Measurements from ENCODE around the gene GPR4. TPM values are rescaled to one million over a fixed set of nuclear protein-coding genes. Genes with fewer than 3 reads are reported as not detected.
"Not testable (repeated sequence)": the region's sequence is repeated elsewhere in the genome, so short reads cannot be mapped to it uniquely, and the experiment has no call there.

The GPR4 gene
- total RNA-seq, 4 donors from 2014 or later = 0.27 to 1.4 (median 0.43) TPM

- Histone ChIP-seq H3K27me3 (no peaks in the 10 kb centered on the region), H3K4me1 (peaks cover 0 to 8% (median 3%) of the 10 kb centered on the region in 4 donors), H3K9me3 (no peaks in the 10 kb centered on the region), H3K36me3 (peaks cover 0 to 14% (median 4%) of the 10 kb centered on the region in 4 donors), H3K4me3 (no peak overlapping the region), H3K27ac (no peak overlapping the region)
- intact Hi-C loops (cut with DNase I; ENCODE audit: low total_unique reads) = no loop called here
- DNase-seq = no peak
- TF ChIP-seq POLR2A (IDR thresholded peaks at IDR 0.05) (no peak), EP300 (IDR thresholded peaks at IDR 0.05; ENCODE audit: low read depth) (no peak), POLR2AphosphoS5 (IDR thresholded peaks at IDR 0.05) (no peak), CTCF (IDR thresholded peaks at IDR 0.05) (no peak)
- 89% methylated on average over 2 of the region's 2 CpGs; no CpG with 5 or more reads in 1 of the 2 donors for WGBS, 2 donors (ENCODE audit: low coverage in 1 of 2)
- in situ Hi-C loops (cut with MboI; ENCODE audit: low pct_ligation_motif_present in 1 of 4, low pct_unique_long_range_greater_than_20kb in 1 of 4, low sequenced_read_pairs in 3 of 4) = no loop called here
These were observed 28.5 kb upstream of the GPR4 start for GRCh38 chr19:45630463-45630862.

GRCh38 chr19:45629704-45630103 lies 27.7 kb upstream of the GPR4 start:
- WGBS, 2 donors (ENCODE audit: low coverage in 1 of 2) = 76% methylated on average over 4 of the region's 4 CpGs; no CpG with 5 or more reads in 1 of the 2 donors
- Histone ChIP-seq H3K27ac (no peak overlapping the region), H3K27me3 (no peaks in the 10 kb centered on the region), H3K4me3 (no peak overlapping the region), H3K4me1 (peaks cover 0 to 8% (median 3%) of the 10 kb centered on the region in 4 donors), H3K36me3 (peaks cover 0 to 17% (median 4%) of the 10 kb centered on the region in 4 donors), H3K9me3 (no peaks in the 10 kb centered on the region)
- intact Hi-C loops (cut with DNase I; ENCODE audit: low total_unique reads) = no loop called here
- no peak for DNase-seq
- in situ Hi-C loops (cut with MboI; ENCODE audit: low pct_ligation_motif_present in 1 of 4, low pct_unique_long_range_greater_than_20kb in 1 of 4, low sequenced_read_pairs in 3 of 4) = no loop called here
- TF ChIP-seq CTCF (IDR thresholded peaks at IDR 0.05) (no peak), POLR2AphosphoS5 (IDR thresholded peaks at IDR 0.05) (no peak), EP300 (IDR thresholded peaks at IDR 0.05; ENCODE audit: low read depth) (no peak), POLR2A (IDR thresholded peaks at IDR 0.05) (no peak)

GRCh38 chr19:45628219-45628618 lies 26.2 kb upstream of the GPR4 start:
- H3K27ac ChIP-seq; H3K27me3 ChIP-seq; H3K9me3 ChIP-seq; in situ Hi-C loops (cut with MboI; ENCODE audit: low pct_ligation_motif_present in 1 of 4, low pct_unique_long_range_greater_than_20kb in 1 of 4, low sequenced_read_pairs in 3 of 4); H3K4me3 ChIP-seq; H3K4me1 ChIP-seq; DNase-seq; intact Hi-C loops (cut with DNase I; ENCODE audit: low total_unique reads): not testable (repeated sequence)
- 94 to 100% methylated on average over 2 to 7 of the region's 7 CpGs for WGBS, 2 donors (ENCODE audit: low coverage in 1 of 2)
- H3K36me3 ChIP-seq = peaks cover 0 to 17% (median 4%) of the 10 kb centered on the region in 4 donors

- intact Hi-C loops (cut with DNase I; ENCODE audit: low total_unique reads) (no loop called here), in situ Hi-C loops (cut with MboI; ENCODE audit: low pct_ligation_motif_present in 1 of 4, low pct_unique_long_range_greater_than_20kb in 1 of 4, low sequenced_read_pairs in 3 of 4) (no loop called here)
- no peaks in the 10 kb centered on the region for H3K27me3 ChIP-seq
- no peak for DNase-seq
- H3K4me1 ChIP-seq = no peaks in the 10 kb centered on the region
- WGBS, 2 donors (ENCODE audit: low coverage in 1 of 2) = 97 to 100% methylated on average over 1 of the region's 1 CpG
- no peak overlapping the region for H3K27ac ChIP-seq
- no peaks in the 10 kb centered on the region for H3K9me3 ChIP-seq
- no peak overlapping the region for H3K4me3 ChIP-seq
- H3K36me3 ChIP-seq = peaks cover 0 to 20% (median 5%) of the 10 kb centered on the region in 4 donors
- TF ChIP-seq CTCF (IDR thresholded peaks at IDR 0.05) = no peak
- no peak for TF ChIP-seq EP300 (IDR thresholded peaks at IDR 0.05; ENCODE audit: low read depth)
- TF ChIP-seq POLR2AphosphoS5 (IDR thresholded peaks at IDR 0.05) = no peak
- no peak for TF ChIP-seq POLR2A (IDR thresholded peaks at IDR 0.05)
These were observed 22.0 kb upstream of the GPR4 start for GRCh38 chr19:45623984-45624383.

- Histone ChIP-seq H3K36me3 (peaks cover 0 to 11% (median 5%) of the 10 kb centered on the region in 4 donors), H3K9me3 (no peaks in the 10 kb centered on the region), H3K4me1 (no peaks in the 10 kb centered on the region), H3K27me3 (no peaks in the 10 kb centered on the region), H3K4me3 (no peak overlapping the region), H3K27ac (no peak overlapping the region)
- 89 to 100% methylated on average over 4 to 6 of the region's 6 CpGs for WGBS, 2 donors (ENCODE audit: low coverage in 1 of 2)
- TF ChIP-seq POLR2AphosphoS5 (IDR thresholded peaks at IDR 0.05) (no peak), EP300 (IDR thresholded peaks at IDR 0.05; ENCODE audit: low read depth) (no peak), POLR2A (IDR thresholded peaks at IDR 0.05) (no peak), CTCF (IDR thresholded peaks at IDR 0.05) (no peak)
- no peak for DNase-seq
- in situ Hi-C loops (cut with MboI; ENCODE audit: low pct_ligation_motif_present in 1 of 4, low pct_unique_long_range_greater_than_20kb in 1 of 4, low sequenced_read_pairs in 3 of 4) (no loop called here), intact Hi-C loops (cut with DNase I; ENCODE audit: low total_unique reads) (no loop called here)
These were observed 20.0 kb upstream of the GPR4 start for GRCh38 chr19:45621976-45622503.
